Stomach (tissue), 9 donors: ENCODE data around the gene PTP4A1. TPM values are rescaled to one million over a fixed set of nuclear protein-coding genes. Genes with fewer than 3 reads are reported as not detected.
A peak's percentile ranks its signal among the peaks of the same experiment; 100 is the strongest.

ENCODE experiments used
- DNase-seq, 2 donors: peaks; one replicate each; pipeline versions ENCODE4 v3.0.0 to v3.0.0-alpha.2; 2013 to 2019
- H3K27ac ChIP-seq, 5 donors: fragments of 200-600 bp in 4 of 5; sonication (generic) in 4 of 5; one replicate each; pipeline ENCODE4 v1.5.1; 2013 to 2019; ENCODE audit warnings: mild to moderate bottlenecking in 1 of 5, moderate library complexity in 1 of 5
- H3K27me3 ChIP-seq, 3 donors: fragments of 200-600 bp; sonication (generic); one replicate each; pipeline ENCODE4 v1.5.1; 2017 to 2019; ENCODE audit warnings: mixed run types in 1 of 3
- H3K36me3 ChIP-seq, 4 donors: fragments of 200-600 bp; sonication (generic); 1 replicate in 3 of 4; 2 replicates in 1 of 4; pipeline ENCODE4 v1.5.1; 2016 to 2019
- H3K4me1 ChIP-seq, 4 donors: fragments of 200-600 bp; sonication (generic); one replicate each; pipeline ENCODE4 v1.5.1; 2016 to 2019
- H3K4me3 ChIP-seq, 4 donors: fragments of 200-600 bp; sonication (generic) in 3 of 4; one replicate each; pipeline ENCODE4 v1.5.1; 2016 to 2019; ENCODE audit warnings: mild to moderate bottlenecking in 1 of 4
- H3K9me3 ChIP-seq, 4 donors: fragments of 200-600 bp; sonication (generic); one replicate each; pipeline ENCODE4 v1.5.1; 2016 to 2019
- EP300 ChIP-seq: sonication (generic); formaldehyde crosslinking; IDR thresholded peaks from one replicate; pipeline ENCODE4 v1.6.1; 2017; ENCODE audit warnings: antibody characterized with exemption
- POLR2A ChIP-seq, 4 donors: fragments of 450-650 bp; IDR thresholded peaks; one replicate each; pipeline ENCODE4 v1.6.1; 2016; ENCODE audit warnings: antibody characterized with exemption in 4 of 4, control low read depth in 2 of 4, mild to moderate bottlenecking in 1 of 4, moderate library complexity in 1 of 4
- POLR2AphosphoS5 ChIP-seq, 3 donors: sonication (generic); formaldehyde crosslinking; IDR thresholded peaks; one replicate each; pipeline ENCODE4 v1.6.1; 2016; ENCODE audit warnings: antibody characterized with exemption in 3 of 3
- WGBS, 5 donors: extraction: QIAGEN DNeasy Blood & Tissue Kit in 3 of 5; methylation state at CpG; one replicate each; pipeline versions ENCODE4 v1.1.5 to v1.1.7; 2013 to 2018; 5-methylcytosine and 5-hydroxymethylcytosine counted together
- intact Hi-C: fragments of 100-400 bp; cut with DNase I; formaldehyde crosslinking; loops from one replicate; pipeline ENCODE4 v1.15.1; 2023; ENCODE audit warnings: low total_unique reads
- polyA plus RNA-seq, 3 donors: library from polyadenylated mRNA; stranded (reverse); fragments of 200-250 nt; gene quantifications; one replicate each; pipeline ENCODE4 v1.2.3, GENCODE V29; 2013
- total RNA-seq, 5 donors: library from RNA; depleted of rRNA; stranded (reverse); fragments of >200 nt; gene quantifications; one replicate each; pipeline versions ENCODE4 v1.1.0 to v1.2.3, GENCODE V29; 2014 to 2016
- TF ChIP-seq, protein P1 (sequence below), 7 experiments: fragments of 450-650 bp in 4 of 7; fragments of 200-600 bp in 3 of 7; sonication (generic) in 3 of 7; IDR thresholded peaks; one replicate each; pipeline ENCODE4 v1.5.1; 2016 to 2019; ENCODE audit warnings: antibody characterized with exemption in 7 of 7, control low read depth in 2 of 7, mild to moderate bottlenecking in 1 of 7
- donor health status: healthy with polysubstance abuse.
- donor health status: Bipolar disorder and iron deficiency.
- donor health status: healthy.

PTP4A1 gene
- total and polyA plus RNA-seq, 8 donors, result 10.0 to 140 (median 37.2) TPM

DNA sequence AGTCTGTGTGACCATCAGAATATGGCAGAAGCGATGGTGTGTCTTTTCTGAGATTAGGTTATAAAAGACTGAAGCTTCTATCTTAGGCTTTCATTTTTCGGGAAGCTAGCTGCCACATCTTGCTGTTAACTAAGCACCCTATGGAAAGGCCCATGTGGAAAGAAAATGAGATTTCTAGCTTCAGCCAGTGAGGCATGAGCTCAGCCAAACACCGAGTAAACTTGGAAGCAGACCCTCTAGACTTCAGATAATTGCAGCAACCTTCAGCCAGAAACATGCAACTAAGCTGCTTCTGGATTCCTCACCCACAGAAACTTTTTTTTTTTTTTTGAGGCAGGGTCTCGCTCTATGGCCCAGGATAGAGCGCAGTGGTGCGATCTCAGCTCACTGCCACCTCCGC lies 20.6 kb downstream of the PTP4A1 start:
- Histone ChIP-seq H3K27me3 (no peaks in the 10 kb centered on the region), H3K27ac (no peak overlapping the region), H3K4me3 (no peak overlapping the region), H3K4me1 (peaks cover 0 to 5% (median 2%) of the 10 kb centered on the region in 4 donors), H3K9me3 (no peaks in the 10 kb centered on the region), H3K36me3 (no peaks in the 10 kb centered on the region)
- intact Hi-C loops, result no loop called here
- TF ChIP-seq POLR2AphosphoS5 (IDR thresholded peaks at IDR 0.05) (no peak), POLR2A (IDR thresholded peaks at IDR 0.05) (no peak)
- WGBS, 5 donors, result 86 to 95% (median 95%) methylated on average over 7 of the region's 7 CpGs
- no peak for DNase-seq

DNA sequence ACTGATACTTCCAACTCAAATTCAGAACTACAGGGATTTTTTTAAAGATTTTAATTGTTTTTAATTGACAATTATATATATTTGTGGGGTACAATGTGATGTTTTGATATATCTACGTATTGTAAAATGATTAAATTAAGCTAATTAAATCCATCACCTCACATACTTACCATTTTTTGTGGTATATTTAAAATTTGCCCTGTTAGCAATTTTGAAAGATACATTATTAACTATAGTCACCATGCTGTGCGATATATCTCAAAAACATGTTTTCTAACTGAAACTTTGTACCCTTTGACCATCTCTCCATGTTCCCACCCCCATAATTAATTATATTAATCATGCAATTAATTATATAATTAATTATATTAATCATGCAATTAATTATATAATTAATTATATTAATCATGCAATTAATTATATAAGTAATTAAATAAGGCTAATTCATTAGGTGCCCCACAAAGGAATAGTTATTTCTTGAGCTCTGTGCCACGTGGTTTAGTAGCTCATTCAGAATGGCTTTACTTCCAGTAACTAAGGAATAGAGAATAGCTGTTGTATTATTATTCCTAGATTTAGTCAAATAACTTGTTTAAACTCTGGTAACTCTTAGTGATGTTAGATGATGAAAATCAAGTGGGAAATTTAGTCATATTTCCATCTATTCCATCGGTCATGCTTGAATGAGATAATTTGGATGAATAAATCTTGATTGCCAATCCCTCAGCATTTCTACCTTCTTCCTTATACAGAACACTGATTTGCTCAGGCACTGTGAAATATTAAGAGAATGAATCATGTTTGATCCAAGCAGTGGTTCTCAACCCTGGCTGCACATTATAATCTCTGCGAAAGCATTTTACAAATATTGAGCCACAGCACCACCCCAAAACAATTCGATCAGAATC lies 25.1 kb downstream of the PTP4A1 start:
- Histone ChIP-seq H3K4me3 (peak overlapping the region; percentile 45 to 57 (median 50)), H3K27ac (peak overlapping the region in 1 of 5 donors; percentile 69), H3K36me3 (no peaks in the 10 kb centered on the region), H3K27me3 (no peaks in the 10 kb centered on the region), H3K9me3 (no peaks in the 10 kb centered on the region), H3K4me1 (peaks cover 0 to 17% (median 10%) of the 10 kb centered on the region in 4 donors)
- intact Hi-C loops, result loop anchor here (5.0 kb wide), 1 partner anchor 170 kb away; no protein-coding TSS in a partner anchor
- WGBS, 5 donors, result 39 to 50% (median 46%) methylated on average over 6 of the region's 6 CpGs
- no peak for DNase-seq
- TF ChIP-seq, protein P1, sequence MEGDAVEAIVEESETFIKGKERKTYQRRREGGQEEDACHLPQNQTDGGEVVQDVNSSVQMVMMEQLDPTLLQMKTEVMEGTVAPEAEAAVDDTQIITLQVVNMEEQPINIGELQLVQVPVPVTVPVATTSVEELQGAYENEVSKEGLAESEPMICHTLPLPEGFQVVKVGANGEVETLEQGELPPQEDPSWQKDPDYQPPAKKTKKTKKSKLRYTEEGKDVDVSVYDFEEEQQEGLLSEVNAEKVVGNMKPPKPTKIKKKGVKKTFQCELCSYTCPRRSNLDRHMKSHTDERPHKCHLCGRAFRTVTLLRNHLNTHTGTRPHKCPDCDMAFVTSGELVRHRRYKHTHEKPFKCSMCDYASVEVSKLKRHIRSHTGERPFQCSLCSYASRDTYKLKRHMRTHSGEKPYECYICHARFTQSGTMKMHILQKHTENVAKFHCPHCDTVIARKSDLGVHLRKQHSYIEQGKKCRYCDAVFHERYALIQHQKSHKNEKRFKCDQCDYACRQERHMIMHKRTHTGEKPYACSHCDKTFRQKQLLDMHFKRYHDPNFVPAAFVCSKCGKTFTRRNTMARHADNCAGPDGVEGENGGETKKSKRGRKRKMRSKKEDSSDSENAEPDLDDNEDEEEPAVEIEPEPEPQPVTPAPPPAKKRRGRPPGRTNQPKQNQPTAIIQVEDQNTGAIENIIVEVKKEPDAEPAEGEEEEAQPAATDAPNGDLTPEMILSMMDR (IDR thresholded peaks at IDR 0.05), result no peak
- TF ChIP-seq EP300, result no peak
- no peak for TF ChIP-seq POLR2A (IDR thresholded peaks at IDR 0.05)
- no peak for TF ChIP-seq POLR2AphosphoS5 (IDR thresholded peaks at IDR 0.05)

DNA sequence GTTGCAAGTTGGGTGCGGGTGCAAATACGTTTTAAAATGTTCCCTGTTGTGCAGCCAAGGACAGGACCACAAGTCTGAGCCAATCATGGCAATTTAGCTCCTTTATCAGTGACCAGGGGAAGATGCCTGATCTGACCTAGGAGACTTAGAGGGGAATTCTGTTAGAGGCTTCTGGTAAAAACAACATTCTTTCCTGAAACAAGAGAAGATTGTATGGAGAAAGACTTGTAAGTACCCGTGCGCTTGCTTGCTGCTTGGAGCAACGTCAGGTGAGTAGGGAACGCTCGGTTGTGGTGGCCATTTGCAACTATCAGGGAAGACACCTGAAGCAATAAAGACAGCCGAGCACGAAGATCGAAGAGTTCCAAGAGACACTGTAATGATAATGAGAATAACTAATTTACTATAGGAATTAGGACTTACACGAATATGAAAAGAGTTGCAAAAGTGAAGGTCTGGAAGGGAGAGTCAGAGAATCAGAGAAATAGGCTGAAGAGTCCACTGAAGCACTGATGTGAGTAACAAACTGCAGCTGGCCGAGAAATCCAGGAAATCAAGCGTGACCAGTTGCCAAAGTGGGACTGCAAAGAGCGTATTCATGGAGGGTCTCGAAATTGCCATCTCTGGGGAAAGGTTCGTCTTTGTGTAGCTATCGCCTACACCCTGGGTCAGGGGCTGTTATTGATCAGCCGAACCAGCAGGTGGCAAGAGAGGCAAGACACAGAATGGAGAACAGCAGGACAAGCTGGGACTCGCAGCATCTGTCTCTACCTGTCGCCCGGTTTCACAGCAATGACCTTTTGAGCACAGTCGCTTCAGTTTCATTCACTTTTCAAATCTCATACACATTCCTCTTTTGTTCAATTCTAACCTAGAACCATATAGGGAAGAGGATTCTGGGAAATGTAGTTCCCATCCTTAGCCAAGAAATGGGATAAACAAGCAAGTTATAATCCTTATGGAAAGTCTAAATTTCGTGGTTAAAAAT lies 26.1 kb downstream of the PTP4A1 start:
- no peaks in the 10 kb centered on the region for H3K36me3 ChIP-seq
- peak; percentile 72 to 91 for DNase-seq
- peaks cover 0 to 17% (median 10%) of the 10 kb centered on the region in 4 donors for H3K4me1 ChIP-seq
- 1 to 6% (median 3%) methylated on average over 23 of the region's 23 CpGs for whole genome bisulfite sequencing, 5 donors
- H3K27ac ChIP-seq, result peak overlapping the region in 3 of 5 donors; percentile 10 to 69 (median 56)
- peak overlapping the region; percentile 45 to 57 (median 50) for H3K4me3 ChIP-seq
- intact Hi-C loops, result loop anchor here (5.0 kb wide), 1 partner anchor 169 kb away; no protein-coding TSS in a partner anchor
- no peaks in the 10 kb centered on the region for H3K27me3 ChIP-seq
- TF ChIP-seq POLR2A (IDR thresholded peaks at IDR 0.05), result no peak
- TF ChIP-seq, protein P1 (IDR thresholded peaks at IDR 0.05), result peak in 5 of 7 experiments; percentile 72 to 93 (median 83)
- no peaks in the 10 kb centered on the region for H3K9me3 ChIP-seq

DNA sequence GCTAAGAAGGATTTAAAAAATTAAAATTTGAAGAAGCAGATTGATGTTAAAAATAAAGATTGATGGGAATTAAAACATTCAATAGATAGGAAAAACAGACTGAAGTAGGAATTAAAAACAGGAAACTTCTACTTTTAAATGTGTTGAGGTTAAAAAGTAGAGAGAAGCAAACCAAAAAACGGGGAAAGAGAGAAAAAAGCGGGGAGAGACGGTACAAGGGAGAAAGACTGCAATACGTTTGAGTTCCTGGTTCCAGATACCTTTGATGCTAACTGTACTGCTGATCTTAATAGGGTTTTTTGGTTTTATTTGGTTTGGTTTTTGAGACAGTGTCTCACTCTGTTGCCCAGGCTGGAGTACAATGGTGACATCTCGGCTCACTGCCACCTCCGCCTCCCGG lies 27.0 kb downstream of the PTP4A1 start:
- no peaks in the 10 kb centered on the region for H3K36me3 ChIP-seq
- H3K4me1 ChIP-seq, result peaks cover 0 to 17% (median 10%) of the 10 kb centered on the region in 4 donors
- no peak for DNase-seq
- intact Hi-C loops, result loop anchor here (5.0 kb wide), 1 partner anchor 168 kb away; no protein-coding TSS in a partner anchor
- no peak overlapping the region for H3K27ac ChIP-seq
- no peak overlapping the region for H3K4me3 ChIP-seq
- WGBS, 5 donors, result 85 to 92% (median 88%) methylated on average over 7 of the region's 7 CpGs
- TF ChIP-seq POLR2A (IDR thresholded peaks at IDR 0.05) (no peak), EP300 (no peak), POLR2AphosphoS5 (IDR thresholded peaks at IDR 0.05) (no peak)
- TF ChIP-seq, protein P1 (IDR thresholded peaks at IDR 0.05), result no peak
- no peaks in the 10 kb centered on the region for H3K27me3 ChIP-seq
- H3K9me3 ChIP-seq, result no peaks in the 10 kb centered on the region
